Islet of Langerhans (tissue), 1 donor: ENCODE results near the gene RIMS1.

Source experiments
- FAIRE-seq: peaks from one replicate; lab custom pipeline; 2011; peaks lifted over from hg19 to GRCh38; lab: Jason Lieb, UNC

The RIMS1 gene

DNA sequence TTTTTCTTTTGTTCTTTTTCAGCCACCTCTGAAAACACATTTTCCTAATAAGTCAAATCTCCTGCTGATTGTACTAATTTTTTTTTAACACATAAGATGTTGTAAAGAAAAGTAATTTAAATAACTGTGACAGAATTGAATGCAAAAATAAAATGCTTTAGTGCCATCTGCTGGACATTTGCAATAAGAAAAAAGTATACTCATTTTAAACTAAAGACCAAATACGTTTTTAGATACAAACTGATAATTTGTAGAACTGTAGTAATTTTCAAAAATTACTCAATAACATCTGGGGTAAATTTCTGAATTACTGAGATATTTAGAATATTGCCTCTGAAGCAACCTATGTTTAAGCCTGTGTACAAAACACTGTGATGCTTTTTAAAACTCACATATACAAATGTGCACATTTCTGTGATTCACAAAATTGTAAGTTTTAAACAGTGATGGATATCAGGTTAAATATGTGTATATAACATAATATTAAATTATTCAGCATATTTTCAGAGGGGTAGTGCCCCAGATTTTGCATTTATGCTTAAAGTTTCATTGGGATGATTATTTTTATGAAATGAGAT lies 198.7 kb downstream of the RIMS1 start:
- peak; percentile 99 for FAIRE-seq

DNA sequence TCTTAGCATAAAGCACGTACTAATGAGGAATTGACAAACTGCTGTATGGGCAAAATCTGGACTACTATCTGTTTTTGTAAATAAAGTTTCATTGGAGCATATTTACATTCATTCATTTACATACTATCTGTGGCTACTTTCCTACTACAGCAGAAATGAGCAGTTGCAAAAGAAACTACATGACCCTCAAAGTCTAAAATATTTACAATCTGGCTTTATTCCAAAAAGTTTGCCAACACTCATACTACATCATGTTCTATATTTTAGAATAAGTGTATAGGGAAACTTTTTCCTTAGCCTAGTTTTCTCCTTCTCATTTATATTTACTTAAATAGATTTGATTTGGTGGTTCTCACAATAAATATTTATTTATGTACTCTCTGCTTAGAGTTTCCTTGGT lies 208.2 kb downstream of the RIMS1 start:
- no peak for FAIRE-seq

- no peak for FAIRE-seq
These were observed 216.2 kb downstream of the RIMS1 start for GRCh38 chr6:72102561-72102960.

DNA sequence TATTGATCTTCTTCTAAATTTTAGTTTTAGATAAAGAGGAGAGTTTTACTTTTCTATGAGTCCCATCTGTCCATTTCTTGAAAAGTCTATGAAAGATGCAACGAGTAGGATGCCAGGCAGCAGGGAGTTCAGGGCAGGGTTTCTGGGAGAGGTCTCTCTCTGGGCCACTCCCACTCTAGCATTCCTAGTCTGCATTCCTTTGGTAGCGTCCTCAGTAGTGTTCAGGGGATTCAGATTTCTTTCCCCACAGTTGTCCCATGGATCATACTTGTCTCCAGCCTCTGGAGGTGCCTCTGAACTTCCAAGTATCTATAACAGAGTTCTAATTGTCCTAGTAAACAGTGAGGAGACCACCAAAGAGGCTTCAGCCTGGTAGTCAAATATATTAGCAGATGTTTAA lies 225.3 kb downstream of the RIMS1 start:
- FAIRE-seq = no peak

DNA sequence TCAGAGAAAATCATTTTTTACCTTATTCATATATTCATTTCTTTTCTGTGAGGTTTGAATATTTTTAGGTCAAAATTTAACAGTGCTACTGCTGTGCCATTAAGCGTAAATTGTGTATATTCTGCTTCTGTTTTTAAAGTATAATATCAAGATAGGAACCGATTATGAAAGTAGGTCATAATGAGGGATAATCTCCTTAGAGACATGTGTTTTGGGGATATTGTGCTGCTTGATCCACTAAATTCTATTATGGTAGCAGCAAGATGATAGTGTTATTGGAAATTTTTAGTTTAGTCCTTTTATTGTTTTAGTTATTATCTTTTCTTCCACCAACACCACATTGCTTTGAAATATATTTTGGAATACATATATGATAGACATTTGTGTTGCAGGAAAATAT lies 244.0 kb downstream of the RIMS1 start:
- no peak for FAIRE-seq

- FAIRE-seq = no peak
These were observed 246.1 kb downstream of the RIMS1 start for GRCh38 chr6:72132427-72132826.

- no peak for FAIRE-seq
These were observed 246.5 kb downstream of the RIMS1 start for GRCh38 chr6:72132851-72133250.

GRCh38 chr6:72133324-72133723 lies 247.0 kb downstream of the RIMS1 start:
- FAIRE-seq = no peak

DNA sequence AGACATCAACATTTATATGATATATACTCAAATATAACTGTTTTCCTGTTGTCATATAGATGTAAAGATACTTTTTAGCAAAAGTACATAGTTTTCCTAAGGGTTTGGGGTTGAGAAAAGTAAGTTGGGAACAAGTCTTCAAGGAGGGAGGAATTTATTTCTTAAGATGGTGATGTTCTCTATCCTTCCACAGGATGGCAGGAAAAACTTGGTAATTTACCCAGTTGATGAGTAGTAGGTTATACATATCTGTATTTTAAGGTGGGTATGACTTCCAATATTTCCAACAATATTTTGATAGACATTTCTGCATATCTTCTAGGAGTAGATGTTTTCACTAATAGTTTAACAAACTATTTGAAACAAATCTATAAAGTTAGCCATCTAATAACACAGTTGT lies 254.4 kb downstream of the RIMS1 start:
- no peak for FAIRE-seq

- FAIRE-seq = no peak
These were observed 263.4 kb downstream of the RIMS1 start for GRCh38 chr6:72149715-72150114.

DNA sequence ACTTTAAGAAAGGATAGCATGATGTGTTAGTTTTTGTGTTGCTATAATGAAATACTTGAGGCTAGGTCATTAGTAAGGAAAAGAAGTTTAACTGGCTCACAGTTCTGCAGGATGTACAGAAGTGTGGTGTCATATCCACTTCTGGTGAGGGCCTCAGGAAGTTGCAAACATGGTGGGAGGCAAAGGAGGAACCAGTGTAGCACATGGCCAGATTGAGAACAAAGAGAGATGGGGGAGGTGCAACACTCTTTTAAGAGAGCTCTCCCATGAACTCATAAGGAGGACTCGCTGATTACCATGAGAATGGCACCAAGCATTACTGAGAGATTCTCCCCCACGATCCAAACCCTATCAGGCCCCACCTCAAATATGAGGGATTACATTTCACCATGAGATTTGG lies 265.4 kb downstream of the RIMS1 start:
- FAIRE-seq = no peak

DNA sequence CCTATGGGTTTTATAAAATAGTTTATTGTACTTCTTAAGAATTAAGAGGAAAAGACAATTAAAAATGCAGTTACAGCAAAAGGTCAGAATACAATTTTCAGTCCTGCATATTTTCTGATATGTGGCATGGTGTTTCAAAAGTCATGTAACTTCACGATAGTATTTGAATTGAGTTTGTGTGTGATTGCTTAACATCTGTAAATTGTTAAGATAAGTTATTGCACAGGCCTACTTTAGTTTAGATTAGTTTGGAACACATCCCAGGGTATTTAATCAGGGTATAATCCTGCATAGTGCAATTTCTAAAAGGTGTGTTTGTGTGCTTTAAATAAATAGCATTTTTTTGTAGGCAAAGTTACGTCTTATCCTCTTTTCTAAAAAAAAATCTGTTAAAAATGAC lies 289.6 kb downstream of the RIMS1 start:
- no peak for FAIRE-seq

DNA sequence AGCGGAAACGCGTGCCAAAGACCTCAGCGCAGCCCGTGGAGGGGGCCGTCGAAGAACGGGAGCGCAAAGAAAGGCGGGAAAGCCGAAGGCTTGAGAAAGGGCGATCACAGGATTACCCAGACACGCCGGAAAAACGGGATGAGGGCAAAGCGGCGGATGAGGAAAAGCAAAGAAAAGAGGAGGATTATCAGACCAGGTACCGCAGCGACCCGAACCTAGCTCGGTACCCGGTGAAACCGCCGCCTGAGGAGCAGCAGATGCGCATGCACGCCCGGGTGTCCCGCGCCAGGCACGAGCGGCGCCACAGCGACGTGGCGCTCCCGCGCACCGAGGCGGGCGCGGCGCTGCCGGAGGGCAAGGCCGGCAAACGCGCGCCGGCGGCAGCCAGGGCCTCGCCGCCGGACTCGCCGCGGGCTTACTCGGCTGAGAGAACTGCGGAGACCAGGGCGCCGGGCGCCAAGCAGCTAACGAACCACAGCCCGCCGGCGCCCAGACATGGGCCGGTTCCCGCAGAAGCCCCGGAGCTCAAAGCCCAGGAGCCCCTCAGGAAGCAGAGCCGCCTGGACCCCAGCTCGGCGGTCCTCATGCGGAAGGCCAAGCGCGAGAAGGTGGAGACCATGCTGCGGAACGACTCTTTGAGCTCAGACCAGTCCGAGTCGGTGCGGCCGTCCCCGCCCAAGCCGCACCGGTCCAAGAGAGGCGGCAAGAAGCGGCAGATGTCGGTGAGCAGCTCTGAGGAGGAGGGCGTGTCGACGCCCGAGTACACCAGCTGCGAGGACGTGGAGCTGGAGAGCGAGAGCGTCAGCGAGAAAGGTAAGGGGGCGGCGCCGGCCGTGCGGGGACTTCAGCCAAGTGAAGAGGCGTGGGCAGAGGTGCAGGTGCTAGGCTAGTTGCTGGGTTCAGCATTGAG lies 296.2 kb downstream of the RIMS1 start:
- FAIRE-seq = no peak

GRCh38 chr6:72203983-72204382 lies 317.6 kb downstream of the RIMS1 start:
- no peak for FAIRE-seq

- no peak for FAIRE-seq
These were observed 319.1 kb downstream of the RIMS1 start for GRCh38 chr6:72205500-72205899.

- FAIRE-seq = no peak
These were observed 320.3 kb downstream of the RIMS1 start for GRCh38 chr6:72206606-72207005.

DNA sequence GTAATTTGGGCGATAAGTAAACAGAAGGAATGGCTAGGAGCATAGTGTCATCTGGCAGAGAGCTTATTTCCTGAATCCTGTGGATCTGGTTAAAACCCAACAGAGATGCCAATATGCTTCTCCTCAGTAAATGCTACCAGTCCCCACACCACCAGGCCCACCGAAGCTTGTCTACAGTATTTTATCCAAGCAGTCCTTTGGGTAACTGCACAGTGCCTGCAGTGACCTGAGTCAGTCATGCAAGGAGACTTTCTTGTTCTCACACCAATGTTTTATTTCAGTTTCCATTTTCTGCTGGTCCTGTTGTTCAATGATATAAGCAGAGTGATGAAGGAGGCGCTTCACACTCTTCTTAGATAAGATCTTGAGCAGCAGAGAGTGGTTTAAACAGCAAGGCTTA lies 326.3 kb downstream of the RIMS1 start:
- FAIRE-seq = no peak

DNA sequence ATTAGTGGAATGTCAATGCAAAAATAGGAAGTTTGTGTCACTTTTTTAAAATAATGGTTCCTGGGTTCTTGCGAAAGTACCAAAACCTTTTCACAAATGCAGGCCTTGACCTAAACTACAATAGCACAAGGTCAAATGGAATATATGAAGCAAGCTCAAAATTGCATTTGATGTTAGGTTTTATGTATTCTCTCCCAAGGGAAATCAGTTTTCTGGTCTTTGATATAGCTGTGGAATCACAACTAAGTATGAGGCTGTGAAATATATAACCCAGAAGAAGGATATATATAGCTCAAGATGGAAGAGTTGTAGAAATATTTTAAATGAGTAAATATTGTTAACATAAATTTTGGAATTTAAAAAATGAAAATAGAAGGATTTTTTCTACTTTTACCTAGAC lies 327.3 kb downstream of the RIMS1 start:
- FAIRE-seq = no peak

DNA sequence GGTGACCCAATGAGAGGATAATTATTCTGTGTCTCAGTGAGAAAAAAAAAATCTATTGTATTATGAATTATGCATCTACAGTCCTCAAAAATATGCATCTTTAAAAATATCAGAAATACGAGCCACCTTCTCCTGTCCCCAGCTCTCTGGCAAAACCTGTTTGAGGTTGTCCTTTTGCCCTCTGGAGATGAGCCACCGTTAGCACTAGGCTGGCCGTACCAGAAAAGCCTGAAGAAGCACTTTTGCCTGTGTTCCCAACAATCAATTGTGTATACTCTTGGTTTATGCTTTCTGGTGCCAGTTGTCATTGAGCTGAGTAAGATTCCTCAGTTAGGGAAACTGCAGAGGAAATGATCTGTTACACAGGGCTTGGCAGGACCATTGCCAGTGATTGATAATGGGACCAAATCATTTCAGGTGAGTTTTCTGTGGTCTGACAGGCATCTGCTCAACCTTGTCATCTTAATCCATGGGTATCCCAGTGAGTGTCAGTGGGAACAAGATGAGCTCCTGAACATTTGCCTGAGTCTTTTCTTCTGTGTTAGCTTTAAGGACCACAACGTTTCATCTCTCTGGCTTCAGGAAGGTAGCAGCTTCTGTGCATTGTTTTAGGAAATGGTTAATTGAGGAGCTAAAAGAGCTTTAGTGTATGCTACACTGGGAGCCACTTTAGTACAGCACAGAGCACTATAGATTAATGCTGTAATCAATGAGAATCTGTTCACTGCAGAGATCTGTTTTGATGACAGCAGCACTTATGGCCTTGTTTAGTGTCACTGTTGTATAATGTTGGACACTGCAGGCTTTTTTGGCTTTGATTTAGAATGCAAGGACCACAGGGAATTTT lies 330.1 kb downstream of the RIMS1 start:
- FAIRE-seq = no peak

GRCh38 chr6:72217626-72218025 lies 331.3 kb downstream of the RIMS1 start:
- FAIRE-seq = no peak

DNA sequence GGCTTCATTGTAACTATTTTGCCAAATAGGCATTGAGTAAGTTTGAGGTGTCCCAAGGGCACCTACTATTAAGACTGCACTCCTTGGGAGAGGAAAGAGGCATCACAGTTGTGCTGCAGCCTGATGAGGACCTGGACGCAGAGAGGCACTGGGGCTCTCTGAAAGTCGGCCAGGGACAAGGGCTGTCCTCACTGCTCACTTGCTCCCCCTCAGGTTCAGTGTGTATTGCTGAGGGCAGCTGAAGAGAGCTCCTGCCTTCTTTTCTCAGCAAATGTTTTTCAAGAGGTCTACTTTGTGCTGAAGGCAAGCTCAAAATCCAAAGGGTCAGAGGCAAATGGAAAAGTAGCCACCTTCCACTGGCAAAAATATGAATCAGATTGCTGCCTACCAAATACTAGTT lies 331.8 kb downstream of the RIMS1 start:
- no peak for FAIRE-seq

DNA sequence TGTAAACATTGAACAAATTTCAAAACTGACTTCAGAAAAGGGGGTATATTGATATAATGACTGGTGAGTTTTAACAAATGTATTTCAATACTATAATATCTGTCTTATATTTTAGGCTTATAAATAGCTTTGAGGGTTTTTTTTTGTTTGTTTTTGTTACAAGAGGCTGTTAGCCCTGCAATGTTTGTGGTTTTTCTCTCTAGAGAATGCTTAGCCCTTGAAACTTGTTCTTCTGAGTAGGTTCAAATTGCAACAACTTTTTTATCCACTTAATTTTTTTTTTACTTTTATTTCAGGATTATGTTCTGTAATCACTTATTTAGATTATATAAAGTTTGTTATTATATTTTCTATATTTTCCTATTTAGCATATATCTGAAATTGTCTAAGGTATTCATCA lies 333.2 kb downstream of the RIMS1 start:
- no peak for FAIRE-seq

DNA sequence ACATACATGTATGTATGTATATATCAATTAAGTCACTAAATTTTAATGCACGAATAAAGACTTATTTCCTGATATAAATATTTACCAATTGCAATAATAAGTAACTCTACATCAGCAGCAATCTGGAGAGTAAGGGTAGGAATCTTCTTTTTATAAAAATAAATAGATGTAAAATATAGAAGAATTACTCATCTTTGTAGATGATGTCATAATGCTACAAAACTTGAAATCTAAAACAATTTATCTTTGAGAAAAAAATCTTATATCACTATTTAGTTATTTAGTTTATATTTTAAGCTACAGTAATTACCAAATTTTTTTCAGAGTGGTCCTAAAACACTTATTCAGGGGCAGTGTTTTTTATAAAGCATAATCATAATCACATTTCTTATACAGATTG lies 351.7 kb downstream of the RIMS1 start:
- FAIRE-seq = no peak
